H1 (cell line): ENCODE results near the gene RAPGEF6. TPM values are rescaled to one million over a fixed set of nuclear protein-coding genes. Genes with fewer than 3 reads are reported as not detected.

ENCODE experiments used
- CBX5 ChIP-seq: fragments of 300-800, 300-1000 bp; sonication (generic); IDR thresholded peaks from 2 replicates; pipeline ENCODE4 v1.7.1; 2016; ENCODE audit warnings: antibody characterized with exemption, low read length, low read depth
- CHD1 ChIP-seq: IDR thresholded peaks from 2 replicates; pipeline ENCODE4 v1.6.1; 2012; ENCODE audit warnings: low read depth, low read length, improper control_type of control experiment
- CHD2 ChIP-seq: IDR thresholded peaks from 2 replicates; pipeline ENCODE4 v1.6.1; 2012; ENCODE audit warnings: low read length, improper control_type of control experiment
- CHD7 ChIP-seq: fragments of 300-600 bp; sonication (generic); IDR thresholded peaks from 2 replicates; pipeline ENCODE4 v1.7.1; 2012; ENCODE audit warnings: low read length, moderate library complexity, mild to moderate bottlenecking, inconsistent platforms; ENCODE audit not compliant: insufficient replicate concordance
- E2F6 ChIP-seq: IDR thresholded peaks from 2 replicates; pipeline ENCODE4 v1.6.1; 2012; ENCODE audit warnings: inconsistent platforms
- EP300 ChIP-seq, 2 experiments: IDR thresholded peaks; 1 replicate in 1 of 2; 2 replicates in 1 of 2; pipeline ENCODE4 v1.6.1; 2011 to 2012; ENCODE audit warnings: low read depth in 2 of 2, low read length in 2 of 2, mild to moderate bottlenecking in 2 of 2, borderline replicate concordance in 1 of 2, inconsistent platforms in 1 of 2, moderate library complexity in 1 of 2
- EZH2 ChIP-seq: fragments of 200-600 bp; sonication (generic); IDR thresholded peaks from 2 replicates; pipeline ENCODE4 v1.7.1; 2012; ENCODE audit warnings: low read depth, mild to moderate bottlenecking, moderate library complexity, low read length, inconsistent platforms; ENCODE audit not compliant: severe bottlenecking
- RAD21 ChIP-seq, 2 experiments: IDR thresholded peaks in 1 of 2; conservative IDR thresholded peaks in 1 of 2; 2 replicates each; pipeline ENCODE4 v1.6.1; 2011; ENCODE audit warnings: low read depth in 2 of 2, low read length in 2 of 2, improper control_type of control experiment in 1 of 2, inconsistent platforms in 1 of 2, mild to moderate bottlenecking in 1 of 2, moderate library complexity in 1 of 2
- SUZ12 ChIP-seq: fragments of 200-600 bp; sonication (generic); IDR thresholded peaks from 2 replicates; pipeline ENCODE4 v1.6.1; 2012; ENCODE audit warnings: mild to moderate bottlenecking, inconsistent platforms, low read length, moderate library complexity, mixed read lengths
- TEAD4 ChIP-seq: IDR thresholded peaks from 2 replicates; pipeline ENCODE4 v1.6.1; 2012; ENCODE audit warnings: low read depth, low read length, inconsistent platforms, mixed read lengths
- ZNF274 ChIP-seq: IDR thresholded peaks from 2 replicates; pipeline ENCODE4 v1.7.0; 2012; ENCODE audit warnings: low read length, borderline replicate concordance; ENCODE audit errors: extremely low read depth
- polyA plus RNA-seq, 7 experiments: library from polyadenylated mRNA; depleted of rRNA in 3 of 7; stranded (reverse) in 5 of 7; unstranded in 2 of 7; fragments of >200 nt in 5 of 7; fragments of 200-250 nt in 2 of 7; gene quantifications; 1 replicate in 5 of 7; 2 replicates in 1 of 7; 4 replicates in 1 of 7; pipeline versions ENCODE4 v1.2.1 to v1.2.3, GENCODE V29; 2011 to 2013; ENCODE audit warnings: missing spikeins in 2 of 7, mixed read lengths in 2 of 7
- total RNA-seq: library from RNA; stranded (reverse); fragmentation: NEBNext Ultra II Directional; extraction: Animal tissue kit (Norgen Biotek cat#: 25700); gene quantifications from 2 replicates; pipeline ENCODE4 v1.2.1, GENCODE V29; 2021

RAPGEF6 gene
- total and polyA plus RNA-seq, 2 of the 8 experiments (the other 6 are each of a cell fraction or from before 2014, with no cell fraction given), result 4.8 to 20.0 TPM

- TF ChIP-seq CHD7, result no peak
- TF ChIP-seq RAD21 (IDR thresholded peaks at IDR 0.05 in 1 of 2, conservative IDR thresholded peaks at IDR 0.05 in 1 of 2; ENCODE audit: low read depth in 2 of 2, low read length in 2 of 2), result no peak
- TF ChIP-seq EZH2, result no peak
- no peak for TF ChIP-seq SUZ12
- no peak for TF ChIP-seq CHD1
- TF ChIP-seq ZNF274, result no peak
- no peak for TF ChIP-seq CHD2
- no peak for TF ChIP-seq TEAD4
- TF ChIP-seq E2F6, result no peak
- TF ChIP-seq EP300 (IDR thresholded peaks at IDR 0.05; ENCODE audit: borderline replicate concordance in 1 of 2, low read depth in 2 of 2, low read length in 2 of 2), result no peak
- TF ChIP-seq CBX5, result no peak
These were observed 24.8 kb upstream of the RAPGEF6 start (continued) for GRCh38 chr5:131659841-131660240.
